Measurements from ENCODE around the gene POLE3. TPM values are rescaled to one million over a fixed set of nuclear protein-coding genes. Genes with fewer than 3 reads are reported as not detected.
"Not testable (repeated sequence)": the region's sequence is repeated elsewhere in the genome, so short reads cannot be mapped to it uniquely, and the experiment has no call there.

Gene POLE3
- polyA plus RNA-seq, 4 donors: 61.5 to 68.1 (median 65.2) TPM

DNA sequence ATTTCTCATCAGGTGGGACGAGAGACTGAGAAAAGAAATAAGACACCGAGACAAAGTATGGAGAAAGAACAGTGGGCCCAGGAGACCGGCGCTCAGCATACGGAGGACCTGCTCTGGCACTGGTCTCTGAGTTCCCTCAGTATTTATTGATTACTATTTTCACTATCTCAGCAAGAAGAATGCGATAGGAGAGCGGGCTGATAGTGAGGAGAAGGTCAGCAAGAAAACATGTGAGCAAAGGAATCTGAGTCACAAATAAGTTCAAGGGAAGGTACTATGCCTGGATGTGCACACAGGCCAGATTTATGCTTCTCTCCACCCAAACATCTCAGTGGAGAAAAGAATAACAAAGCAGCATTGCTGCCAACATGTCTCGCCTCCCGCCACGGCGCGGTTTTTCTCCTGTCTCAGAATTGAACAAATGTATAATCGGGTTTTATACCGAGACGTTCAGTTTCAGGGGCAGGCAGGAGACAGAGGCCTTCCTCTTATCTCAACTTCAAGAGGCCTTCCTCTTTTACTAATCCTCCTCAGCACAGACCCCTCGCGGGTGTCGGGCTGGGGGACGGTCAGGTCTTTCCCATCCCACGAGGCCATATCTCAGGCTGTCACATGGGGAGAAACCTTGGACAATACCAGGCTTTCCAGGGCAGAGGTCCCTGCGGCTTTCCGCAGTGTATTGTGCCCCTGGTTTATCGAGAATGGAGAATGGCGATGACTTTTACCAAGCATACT, 31.2 kb downstream of the POLE3 start:
- DNase-seq (ENCODE audit: low read depth in 4 of 4, low spot score in 2 of 4): not testable (repeated sequence)

DNA sequence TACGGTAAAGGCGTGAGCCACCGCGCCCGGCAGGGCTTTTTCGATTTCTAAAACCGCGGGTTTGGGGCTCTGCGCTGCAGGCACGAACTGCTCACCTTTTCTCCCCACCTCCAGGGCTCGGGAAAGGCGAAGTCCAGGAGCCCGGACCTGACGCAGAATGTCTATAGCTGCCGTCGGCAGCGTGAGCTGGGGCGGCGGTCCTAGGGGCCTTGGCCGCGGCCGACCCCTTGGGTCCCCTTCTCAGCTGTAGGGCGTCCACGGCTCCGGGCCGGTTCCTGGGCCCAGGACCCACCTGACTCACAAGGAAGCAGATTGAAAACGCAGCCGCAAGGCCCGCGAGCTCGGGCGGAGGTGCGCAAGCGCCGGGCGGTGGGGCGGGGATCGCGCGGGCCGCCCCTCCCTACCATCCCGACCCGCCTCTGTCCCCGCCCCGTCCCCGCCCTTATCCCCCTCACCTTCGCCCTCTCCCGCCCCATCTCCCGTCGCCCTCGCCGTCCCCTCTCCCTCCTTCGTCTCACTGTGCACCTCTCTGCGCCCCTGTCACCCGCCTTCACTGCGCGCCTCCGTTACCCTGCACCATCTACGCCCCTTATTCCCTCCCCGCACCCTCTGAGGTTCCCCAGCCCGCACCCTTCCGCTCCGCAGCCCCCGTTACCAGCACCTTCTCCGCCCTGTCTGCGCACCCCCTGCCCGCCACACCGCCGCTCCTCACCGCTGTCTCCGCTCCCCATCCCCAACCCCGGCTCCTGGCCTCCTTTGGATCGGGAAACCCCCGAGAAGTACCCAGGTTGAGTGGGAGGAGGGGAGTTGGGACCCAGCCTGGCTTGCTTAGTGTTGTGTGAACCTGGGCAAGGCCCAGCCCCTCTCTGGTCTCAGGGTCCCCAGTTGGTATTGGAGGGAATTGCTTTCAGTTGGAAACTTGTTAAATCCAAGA, 33.6 kb downstream of the POLE3 start, which contains the start of gene HDHD3:
TSS of gene HDHD3 (minus strand) at position 353 of the 934 bp plus-strand sequence. CDS start 2,632 bp downstream, outside the sequence.
- peak; percentile 41 to 73 (median 64) for DNase-seq (ENCODE audit: low read depth in 4 of 4, low spot score in 2 of 4)

DNA sequence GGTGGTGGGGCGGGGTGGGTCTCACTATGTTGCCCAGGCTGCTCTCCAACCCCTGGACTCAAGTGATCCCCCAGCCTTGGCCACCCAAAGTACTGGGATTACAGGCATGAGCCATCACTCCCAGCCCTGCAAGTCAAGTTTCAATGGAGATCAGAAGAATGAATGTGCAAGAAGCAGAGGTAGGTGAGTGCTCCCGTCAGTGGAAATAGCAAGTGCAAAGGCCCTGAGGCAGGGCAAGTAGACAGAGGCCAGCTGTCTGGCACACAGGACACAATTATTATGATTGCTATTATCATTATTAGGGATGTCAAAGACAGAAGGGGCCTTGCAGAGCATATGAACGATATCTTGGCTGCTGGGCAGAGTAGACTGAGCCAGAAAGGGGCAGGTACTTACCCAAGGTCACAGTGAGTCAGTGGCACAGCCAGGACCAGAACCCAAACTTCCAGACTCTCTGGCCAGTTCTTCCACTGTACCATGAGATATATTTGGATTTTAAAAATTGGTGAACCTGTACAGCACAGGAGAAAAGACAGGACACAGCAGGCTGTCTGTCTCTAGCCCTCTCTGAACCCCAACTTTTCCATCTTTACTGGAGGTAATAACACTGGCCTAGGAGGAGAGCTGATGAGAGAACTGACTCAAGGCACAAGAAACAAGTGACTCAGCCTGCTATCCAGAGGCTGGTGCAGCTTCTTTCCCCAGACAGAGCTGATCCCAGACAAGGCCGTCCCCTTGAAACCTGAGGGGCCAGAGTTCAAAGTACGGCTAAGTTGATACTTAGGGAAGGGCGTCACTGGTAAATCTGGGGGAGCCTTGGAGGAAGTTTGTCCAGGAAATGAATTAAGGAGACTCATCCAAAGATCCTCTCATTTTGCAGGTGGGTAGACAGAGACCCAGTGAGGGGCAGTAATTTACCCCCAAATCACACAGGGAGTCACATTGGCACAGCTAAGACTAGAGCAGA, 35.1 kb downstream of the POLE3 start:
- DNase-seq (ENCODE audit: low read depth in 4 of 4, low spot score in 2 of 4): no peak

DNA sequence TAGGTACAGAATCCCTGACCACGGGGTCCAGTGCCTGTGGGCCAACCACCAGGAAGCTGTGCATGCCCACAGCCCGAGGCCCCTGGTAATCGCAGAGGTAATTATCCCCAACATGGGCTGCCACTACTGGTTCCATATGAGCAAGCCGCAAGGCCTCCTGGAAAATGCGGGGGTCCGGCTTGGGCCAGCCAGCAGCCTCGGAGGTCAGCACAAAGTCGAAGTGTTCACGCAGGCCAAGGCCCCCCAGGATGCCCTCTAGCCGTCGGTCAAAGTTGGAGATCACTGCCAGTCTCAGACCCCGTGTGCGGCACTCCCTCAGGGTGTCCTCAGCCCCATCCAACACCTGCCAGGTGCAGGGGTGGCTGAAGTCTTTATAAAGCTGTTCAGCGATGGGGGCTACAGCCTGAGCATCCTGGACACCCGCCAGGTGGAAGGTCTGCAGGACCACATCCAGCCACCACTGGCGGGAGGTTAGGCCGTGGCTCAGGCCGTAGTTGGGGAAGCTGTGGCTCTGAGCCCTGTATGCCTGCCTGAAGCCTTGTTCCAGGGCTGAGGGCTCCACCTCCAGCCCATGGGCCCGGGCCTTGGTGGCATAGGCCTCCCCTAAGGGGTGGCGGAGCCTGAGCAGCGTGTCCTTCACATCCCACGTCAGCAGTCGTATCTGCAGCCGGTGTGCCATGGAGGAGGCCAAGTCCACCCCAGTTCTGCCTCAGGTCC, 36.6 kb downstream of the POLE3 start:
- no peak for DNase-seq (ENCODE audit: low read depth in 4 of 4, low spot score in 2 of 4)

- DNase-seq (ENCODE audit: low read depth in 4 of 4, low spot score in 2 of 4): no peak
These were observed 37.2 kb downstream of the POLE3 start for GRCh38 chr9:113373256-113373655.

DNA sequence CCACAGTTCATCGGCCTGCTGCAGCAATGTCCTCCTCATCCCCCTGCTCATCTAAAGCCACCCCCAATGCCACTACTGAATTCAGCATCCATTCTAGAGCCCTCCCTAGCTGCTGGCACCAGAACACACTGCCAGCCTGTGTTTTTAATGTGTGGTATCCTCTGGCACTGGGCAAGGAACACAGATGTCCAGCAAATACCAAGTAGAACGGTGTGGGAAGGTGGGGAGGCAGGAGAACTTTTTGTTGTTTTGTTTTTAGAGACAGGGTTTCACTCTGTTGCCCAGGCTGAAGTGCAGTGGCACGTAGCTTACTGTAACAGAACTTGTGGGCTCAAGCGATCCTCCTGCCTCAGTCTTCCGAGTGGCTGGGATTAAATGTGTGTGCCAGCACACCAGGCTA, 38.4 kb downstream of the POLE3 start:
- DNase-seq (ENCODE audit: low read depth in 4 of 4, low spot score in 2 of 4): no peak

DNA sequence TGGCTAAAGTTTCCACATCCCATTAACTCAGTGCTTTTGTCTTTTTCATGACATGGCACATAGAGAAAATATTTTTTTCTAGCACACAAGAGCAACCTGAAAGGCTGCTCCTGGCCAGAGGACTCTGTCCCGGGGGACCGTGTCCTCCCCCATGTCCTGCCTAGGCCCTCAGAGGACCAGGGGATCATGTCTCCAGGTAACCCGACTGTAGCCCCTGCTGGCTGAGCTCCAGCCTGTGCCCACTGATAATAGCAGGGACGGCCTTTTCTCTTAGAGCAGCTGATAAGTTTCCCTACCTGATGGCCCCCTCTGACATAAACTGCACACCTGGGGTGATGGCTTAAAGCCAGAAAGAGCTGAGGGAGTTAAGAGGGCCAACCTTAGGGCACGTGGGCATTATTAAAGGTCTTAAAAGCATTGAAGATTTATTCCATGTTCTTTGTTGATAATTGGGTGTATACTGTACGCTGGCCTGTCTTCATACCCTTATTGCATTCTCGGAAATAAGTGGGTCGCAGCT, 39.6 kb downstream of the POLE3 start:
- no peak for DNase-seq (ENCODE audit: low read depth in 4 of 4, low spot score in 2 of 4)

DNA sequence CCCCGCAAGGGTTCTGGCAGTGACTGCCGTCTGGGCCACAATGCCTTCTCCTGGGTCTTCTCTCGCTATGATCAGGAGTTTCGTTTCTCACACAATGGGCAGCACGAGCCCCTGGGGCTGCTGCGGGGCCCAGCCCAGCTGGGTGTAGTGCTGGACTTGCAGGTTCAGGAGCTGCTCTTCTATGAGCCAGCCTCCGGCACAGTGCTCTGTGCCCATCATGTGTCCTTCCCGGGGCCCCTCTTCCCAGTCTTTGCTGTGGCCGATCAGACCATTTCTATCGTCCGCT, 40.7 kb downstream of the POLE3 start:
- DNase-seq (ENCODE audit: low read depth in 4 of 4, low spot score in 2 of 4): no peak

GRCh38 chr9:113368982-113369854, 41.3 kb downstream of the POLE3 start:
- DNase-seq (ENCODE audit: low read depth in 4 of 4, low spot score in 2 of 4): no peak

GRCh38 chr9:113368348-113368981, 42.0 kb downstream of the POLE3 start:
- DNase-seq (ENCODE audit: low read depth in 4 of 4, low spot score in 2 of 4): no peak

DNA sequence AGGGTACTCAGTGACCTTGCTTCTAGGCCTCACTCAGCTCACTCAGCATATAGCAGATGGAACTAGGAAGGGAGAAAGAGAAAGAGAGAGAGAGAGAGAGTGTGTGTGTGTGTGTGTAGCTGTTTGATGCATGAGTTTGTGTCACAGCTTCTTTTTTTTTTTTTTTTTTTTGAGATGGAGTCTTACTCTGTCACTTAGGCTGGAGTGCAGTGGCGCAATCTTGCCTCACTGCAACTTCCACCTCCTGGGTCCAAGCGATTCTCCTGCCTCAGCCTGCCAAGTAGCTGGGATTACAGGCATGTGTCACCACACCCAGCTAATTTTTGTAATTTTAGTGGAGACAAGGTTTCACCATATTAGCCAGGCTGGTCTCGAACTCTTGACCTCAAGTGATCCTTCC, 44.8 kb downstream of the POLE3 start:
- not testable (repeated sequence) for DNase-seq (ENCODE audit: low read depth in 4 of 4, low spot score in 2 of 4)

- no peak for DNase-seq (ENCODE audit: low read depth in 4 of 4, low spot score in 2 of 4)
These were observed 45.5 kb downstream of the POLE3 start for GRCh38 chr9:113364951-113365350.

GRCh38 chr9:113363336-113363735, 47.1 kb downstream of the POLE3 start:
- DNase-seq (ENCODE audit: low read depth in 4 of 4, low spot score in 2 of 4): no peak

DNA sequence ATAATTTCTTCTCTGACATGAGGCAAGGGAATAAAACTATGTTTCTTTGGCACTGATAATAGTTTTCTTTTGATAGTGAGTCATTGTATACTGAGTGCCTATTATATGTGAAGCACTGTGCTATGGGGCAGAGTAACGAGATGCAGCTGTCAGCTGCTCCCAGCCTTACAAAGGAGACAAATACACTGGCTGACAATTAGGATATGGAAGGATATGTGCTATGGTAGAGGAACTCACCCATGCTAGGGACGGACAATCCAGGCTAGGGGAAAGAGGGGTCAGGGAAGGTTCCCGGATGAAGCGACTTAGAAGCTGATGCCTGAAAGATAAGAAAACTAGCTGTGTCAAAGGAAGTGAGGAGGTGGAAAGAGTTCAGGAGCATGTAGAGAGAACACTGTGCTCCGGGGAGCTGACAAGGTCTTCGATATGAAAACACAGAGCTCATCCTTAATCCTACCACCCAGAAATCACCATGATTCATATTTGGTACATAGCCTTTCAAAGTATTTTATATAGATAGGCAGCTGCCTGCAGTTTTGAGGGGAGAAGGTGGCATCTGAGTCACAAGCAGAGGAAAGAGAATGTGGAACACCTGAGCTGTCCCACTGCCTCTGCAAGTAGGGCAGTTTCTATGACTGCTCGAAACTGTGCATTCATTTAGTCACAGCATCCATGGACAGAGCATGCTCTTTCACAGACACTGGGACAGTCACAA, 49.0 kb downstream of the POLE3 start:
- no peak for DNase-seq (ENCODE audit: low read depth in 4 of 4, low spot score in 2 of 4)

- no peak for DNase-seq (ENCODE audit: low read depth in 4 of 4, low spot score in 2 of 4)
These were observed 50.1 kb downstream of the POLE3 start for GRCh38 chr9:113360242-113360842.

DNA sequence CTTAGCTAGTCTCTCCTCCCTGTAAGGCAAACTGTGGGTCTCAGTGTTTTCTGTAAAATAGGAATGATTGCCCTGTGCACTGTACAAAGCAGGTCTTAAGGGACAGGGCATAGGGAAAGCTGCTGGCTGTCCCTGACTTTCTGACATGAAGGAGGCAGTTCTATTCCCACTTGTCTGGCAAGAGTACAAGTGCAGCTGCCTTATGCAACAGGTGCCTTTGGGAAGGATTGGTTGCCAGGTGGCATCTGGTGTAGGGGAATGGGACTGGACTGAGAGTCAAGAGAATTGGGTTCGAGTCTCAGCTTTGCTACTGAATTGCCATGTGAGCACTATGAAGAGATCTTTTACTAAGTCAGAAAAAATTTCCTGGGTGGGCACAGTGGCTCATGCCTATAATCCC, 51.1 kb downstream of the POLE3 start:
- DNase-seq (ENCODE audit: low read depth in 4 of 4, low spot score in 2 of 4): no peak

Measured in left renal cortex interstitium (tissue), 4 donors.